Measurements from ENCODE around the gene AKR1B15.
A peak's percentile ranks its signal among the peaks of the same experiment; 100 is the strongest.
"Not testable (repeated sequence)": the region's sequence is repeated elsewhere in the genome, so short reads cannot be mapped to it uniquely, and the experiment has no call there.

AKR1B15 gene

DNA sequence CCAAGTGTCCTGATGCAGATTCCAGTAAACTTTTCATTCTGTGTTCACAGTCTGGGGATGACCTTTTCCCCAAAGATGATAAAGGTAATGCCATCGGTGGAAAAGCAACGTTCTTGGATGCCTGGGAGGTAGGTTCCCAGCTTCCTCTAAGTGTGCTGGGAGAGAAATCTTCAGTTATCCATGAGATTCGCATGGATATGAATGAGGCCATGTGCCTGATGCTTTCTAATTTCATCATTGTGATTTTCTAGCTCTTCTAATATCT lies 16.0 kb upstream of the AKR1B15 start:
- DNase-seq (ENCODE audit: low spot score), result no peak

DNA sequence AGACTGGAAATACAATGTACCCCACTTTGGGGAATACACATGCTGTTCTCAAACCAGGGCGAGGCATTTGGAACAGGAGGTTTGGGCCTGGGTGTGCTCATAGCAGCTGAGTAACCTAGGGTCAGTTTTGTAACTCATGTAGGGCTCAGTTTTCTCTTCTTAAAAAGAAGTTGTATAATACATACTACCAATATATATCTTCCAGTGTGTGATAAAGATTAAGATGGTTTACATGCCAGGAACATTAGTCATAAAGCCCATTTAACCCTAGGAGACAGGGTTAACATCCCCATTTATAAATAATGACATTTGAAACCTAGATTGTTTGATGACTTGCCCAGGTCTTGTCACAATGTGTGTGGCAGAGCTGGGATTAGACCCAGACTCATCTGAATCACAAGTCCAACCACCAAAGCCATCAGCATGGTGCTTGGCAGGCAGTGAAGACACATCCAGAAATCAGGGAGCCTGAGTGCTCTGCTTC lies 15.6 kb upstream of the AKR1B15 start:
- DNase-seq (ENCODE audit: low spot score), result no peak

DNA sequence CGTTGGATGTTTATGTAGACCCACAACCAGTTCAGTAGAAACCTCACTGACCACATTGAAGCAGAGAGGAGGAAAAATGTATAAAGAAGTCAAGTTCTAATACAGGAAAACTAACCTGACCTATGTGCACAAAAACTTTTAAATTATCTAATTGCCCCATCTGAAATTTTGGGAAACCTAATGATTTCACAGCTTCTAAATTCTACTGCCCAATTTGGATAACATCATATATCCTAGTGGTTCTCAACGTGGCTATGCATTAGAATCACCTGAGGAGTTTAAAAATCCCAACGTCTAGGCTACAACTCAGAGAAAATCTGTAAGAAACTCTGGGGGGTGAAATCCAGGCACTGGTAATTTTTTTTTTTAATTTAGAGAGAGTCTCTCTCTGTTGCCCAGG lies 14.3 kb upstream of the AKR1B15 start:
- DNase-seq (ENCODE audit: low spot score), result no peak

DNA sequence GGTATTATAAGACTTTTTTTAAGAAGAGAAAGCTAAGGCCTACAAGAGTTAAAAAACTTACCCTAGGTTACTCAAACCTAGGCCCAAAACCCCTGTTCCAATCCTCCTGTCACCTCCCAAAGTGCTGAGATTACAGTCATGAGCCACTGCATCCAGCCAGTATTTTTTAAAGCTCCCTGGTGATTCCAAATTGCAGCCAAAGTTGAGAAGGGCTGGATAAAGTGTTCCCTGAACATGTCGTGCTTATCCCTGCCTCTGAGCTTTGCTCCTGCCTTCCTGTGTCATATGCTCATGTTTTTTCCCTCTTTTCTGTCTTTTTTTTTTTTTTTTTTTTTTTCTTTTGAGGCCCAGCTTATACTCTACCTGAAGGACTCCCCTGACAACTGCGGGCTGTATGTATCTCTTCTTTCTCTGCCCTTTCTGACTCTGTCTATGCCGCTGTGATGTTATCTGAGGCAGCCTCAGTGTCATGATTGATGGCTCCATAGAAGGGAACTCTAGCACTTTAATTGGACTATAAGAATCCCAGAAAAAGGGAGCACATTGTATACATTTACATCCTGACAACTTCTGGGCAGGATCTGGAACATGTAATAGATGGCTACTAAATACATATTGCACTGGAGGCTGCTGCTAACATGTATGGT lies 13.5 kb upstream of the AKR1B15 start:
- no peak for DNase-seq (ENCODE audit: low spot score)

DNA sequence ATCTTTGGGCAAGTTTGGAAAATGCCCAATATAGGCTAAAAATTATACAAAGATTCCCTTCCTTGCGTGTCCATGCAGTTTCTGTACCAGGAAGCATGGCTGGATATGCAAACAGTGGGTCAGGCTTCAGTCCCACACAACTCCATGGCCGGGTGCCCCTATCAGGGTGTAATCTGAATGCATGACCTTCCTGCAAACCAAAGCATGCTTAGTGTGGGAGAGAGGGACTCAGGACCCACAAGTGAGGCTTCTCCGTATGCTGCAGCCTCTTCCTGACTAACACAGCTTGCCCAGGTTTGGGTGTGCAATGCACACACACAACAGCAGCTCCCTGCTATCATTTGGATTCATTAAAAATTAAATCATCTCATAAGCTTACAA lies 13.0 kb upstream of the AKR1B15 start:
- DNase-seq (ENCODE audit: low spot score), result no peak

DNA sequence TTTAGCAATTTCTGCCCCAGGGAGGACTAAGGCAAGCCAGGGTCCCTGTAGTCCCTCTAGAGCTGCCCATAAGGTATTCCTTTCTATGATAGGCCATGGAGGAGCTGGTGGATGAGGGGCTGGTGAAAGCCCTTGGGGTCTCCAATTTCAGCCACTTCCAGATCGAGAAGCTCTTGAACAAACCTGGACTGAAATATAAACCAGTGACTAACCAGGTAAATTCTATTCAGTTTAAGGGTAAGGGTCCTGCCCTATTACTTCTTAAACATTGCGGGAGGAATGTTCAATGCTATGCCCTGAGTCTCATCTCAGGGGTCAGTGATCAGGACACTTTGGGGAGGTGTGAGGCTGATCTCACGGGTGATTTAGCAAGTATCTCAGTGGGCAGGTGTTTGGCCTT lies 12.4 kb upstream of the AKR1B15 start:
- not testable (repeated sequence) for DNase-seq (ENCODE audit: low spot score)

DNA sequence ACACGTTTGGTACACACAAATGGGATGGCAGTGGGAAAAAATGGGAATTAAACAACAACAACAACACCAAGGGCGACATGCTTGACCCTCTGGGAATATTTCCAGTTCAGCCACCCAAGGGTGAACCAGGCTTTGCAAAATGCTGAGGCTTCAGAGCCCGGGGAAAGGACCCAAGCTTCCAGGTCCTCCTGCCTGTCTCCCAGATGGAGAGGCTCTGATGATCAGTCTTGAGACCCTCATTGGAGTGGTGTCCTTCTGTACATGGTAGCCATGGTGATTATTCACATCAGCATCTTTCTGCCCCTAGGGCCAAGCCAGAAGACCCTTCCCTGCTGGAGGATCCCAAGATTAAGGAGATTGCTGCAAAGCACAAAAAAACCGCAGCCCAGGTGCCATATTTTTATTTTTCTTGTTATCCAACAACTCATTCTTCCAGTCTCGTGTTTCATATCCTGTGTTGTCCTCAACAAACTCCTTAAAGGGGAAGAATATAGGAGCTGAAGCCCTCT lies 11.6 kb upstream of the AKR1B15 start:
- not testable (repeated sequence) for DNase-seq (ENCODE audit: low spot score)

DNA sequence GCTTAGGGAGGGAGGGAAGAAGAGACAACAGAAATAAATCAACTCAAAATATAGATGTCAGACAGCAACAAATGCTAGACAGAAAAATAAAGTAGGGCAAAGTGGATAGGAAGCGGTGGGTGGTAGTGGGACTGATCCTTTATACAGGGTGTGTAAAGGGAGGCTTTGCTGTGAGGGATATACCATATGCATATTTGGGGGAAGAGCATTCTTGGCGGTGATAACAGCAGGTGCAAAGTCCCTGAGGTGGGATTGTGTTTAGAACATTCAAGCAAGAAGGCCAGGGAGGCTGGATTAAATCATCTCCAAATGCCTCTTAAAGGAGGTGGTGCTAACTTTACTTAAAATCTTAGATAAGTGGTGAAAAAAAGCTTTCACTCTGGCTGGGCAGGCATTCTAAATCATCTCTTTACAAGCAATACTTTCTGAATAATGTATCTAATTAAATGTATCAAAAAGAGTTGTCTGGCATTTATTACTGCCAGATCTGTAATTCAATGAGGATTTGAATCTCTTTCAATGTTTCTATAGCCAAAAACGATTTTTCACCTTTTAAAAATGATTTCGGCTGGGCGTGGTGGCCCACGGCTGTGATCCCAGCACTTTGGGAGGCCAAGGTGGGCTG lies 9.4 kb upstream of the AKR1B15 start:
- no peak for DNase-seq (ENCODE audit: low spot score)

DNA sequence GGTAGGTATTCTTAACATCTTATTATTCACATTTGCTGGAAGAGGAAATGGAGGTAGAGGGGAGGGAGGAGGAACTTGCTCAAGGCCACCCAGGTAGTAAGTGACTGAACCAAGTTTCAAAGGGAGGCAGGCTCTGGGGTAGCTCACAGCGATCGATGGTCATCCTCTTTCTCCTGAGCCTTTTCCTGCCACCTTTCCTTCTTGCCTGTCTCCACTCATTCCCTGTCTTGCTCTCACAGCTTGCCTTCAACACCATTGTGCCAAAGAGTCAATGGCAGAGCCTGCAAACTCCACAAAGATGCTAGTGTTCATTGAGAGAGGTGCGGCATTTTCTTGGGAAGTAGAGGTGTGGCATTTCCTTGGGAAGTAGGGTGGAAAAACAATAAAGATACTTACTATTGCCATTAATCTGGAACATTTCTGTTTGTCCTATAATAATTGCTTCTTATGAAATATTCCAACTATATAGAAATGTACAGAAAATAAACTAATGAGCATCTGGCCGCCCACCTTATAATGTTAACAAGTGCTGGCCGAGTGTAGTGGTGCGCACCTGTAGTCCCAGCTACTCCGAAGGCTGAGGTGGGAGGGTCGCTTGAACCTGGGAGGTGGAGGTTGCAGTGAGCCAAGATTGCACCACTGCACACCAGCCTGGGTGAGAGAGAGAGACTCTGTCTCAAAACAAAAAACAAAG lies 7.3 kb upstream of the AKR1B15 start:
- DNase-seq (ENCODE audit: low spot score), result not testable (repeated sequence)

DNA sequence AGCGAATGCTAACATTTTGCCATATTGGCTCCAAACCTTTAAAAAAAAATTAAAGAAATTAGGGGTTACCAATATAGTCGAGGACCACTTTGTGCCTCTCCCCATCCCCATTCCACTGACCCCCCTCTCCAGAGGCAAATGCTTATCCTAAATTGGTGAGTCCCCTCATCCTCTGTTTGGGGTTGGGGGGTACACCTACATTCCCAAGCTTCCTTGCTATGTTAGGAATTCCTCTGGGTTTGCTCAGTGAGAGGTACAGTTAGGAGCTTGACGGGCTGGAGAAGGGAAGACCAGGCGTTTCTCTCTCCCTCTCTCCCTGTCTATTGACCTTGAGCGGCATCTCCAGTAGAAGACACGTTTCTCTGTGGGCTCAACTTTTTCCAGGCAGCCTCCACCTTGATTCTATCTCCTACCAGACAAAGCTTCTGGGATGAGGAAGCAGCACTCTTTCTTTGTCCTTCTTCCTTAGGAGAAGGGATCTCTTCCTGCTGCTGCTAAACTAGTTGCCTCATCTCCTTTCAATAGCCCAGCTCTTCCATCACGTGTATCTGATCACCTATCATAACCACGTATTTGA lies 6.6 kb upstream of the AKR1B15 start:
- DNase-seq (ENCODE audit: low spot score), result no peak

DNA sequence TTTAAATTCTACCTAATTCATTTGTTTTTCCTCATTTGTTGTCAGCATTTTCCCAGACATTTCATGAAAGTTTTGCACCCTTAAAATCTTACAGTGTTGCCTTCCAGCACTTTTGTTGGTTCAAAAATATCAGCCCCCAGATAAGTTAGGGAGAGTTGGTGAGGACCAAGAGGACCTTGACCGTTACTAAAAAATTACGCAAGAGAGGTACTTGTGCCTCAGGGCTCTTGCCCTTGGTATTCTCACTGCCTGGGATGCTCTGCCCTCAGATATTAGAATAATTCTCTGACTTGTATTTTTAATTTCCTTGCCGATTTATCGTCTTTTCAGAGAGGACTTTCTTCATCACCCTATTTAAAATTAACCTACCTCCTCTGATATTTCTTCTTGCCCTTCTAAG lies 3.5 kb upstream of the AKR1B15 start:
- DNase-seq (ENCODE audit: low spot score), result no peak

DNA sequence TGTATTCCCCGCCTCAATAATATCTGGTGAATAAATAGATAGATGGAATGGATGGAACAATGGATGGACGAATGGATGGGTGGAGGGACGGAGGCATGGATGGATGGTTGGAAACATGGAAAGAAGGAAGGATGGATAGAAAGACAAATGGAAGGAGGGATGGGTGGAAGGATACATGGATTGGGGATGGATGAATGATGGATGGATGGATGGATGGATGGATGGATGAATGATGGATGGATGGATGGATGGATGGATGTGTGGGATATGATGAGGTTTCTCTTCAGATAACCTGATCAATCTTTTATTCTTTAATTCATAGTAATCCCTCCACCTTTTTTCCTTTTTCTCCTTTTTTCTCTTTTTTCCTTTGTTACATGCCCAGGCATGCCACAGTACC lies 3.0 kb upstream of the AKR1B15 start:
- no peak for DNase-seq (ENCODE audit: low spot score)

DNA sequence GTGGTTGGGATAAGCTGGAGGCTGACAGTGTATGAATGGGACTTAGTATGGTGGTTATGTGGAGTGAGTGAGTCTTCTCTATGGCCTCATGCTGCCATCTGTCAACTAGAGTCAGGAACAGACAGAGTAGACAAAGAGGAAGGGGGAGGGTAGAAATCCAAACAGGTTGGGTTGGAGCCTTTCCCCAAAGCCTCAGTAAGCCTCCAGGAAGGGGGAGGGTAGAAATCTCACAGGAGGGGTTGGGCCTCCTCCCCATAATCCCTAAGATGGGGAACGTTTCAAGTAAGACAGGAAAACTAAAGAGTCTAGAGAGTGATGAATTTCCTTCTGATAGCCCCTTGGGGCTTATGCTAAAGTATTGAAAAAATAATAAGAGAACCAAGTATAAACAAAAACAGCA lies 2.0 kb upstream of the AKR1B15 start:
- DNase-seq (ENCODE audit: low spot score), result peak; percentile 51

DNA sequence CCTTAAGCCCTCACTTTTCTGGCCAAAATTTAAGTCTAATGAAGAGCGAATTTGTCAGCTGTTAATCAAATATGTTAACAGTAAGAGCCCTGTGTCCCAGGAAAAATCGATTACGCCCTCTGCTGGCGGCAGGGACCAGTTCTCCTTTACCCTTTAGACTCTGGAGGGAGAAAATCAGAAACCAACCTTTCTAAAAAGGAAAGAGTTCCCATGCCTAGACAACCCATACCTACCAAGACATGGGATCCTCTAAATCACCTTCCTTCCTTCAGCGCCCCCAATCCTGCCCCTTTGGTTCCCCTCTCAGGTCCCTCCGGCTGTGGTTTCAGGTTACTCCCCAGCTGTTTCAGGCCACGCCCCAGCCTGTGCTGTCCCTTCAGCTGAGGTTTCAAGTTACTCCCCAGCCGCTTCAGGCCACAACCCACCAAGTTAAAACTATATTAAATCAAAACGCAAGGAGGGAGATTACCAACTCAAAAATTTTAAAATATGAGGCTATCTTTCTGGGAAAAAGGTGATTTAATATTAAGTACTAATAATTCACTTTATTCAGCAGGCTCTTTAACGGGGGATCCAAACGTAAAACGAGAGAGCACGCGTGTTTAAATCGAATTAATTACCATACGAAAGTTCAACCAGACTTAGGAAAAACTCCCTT lies 1.4 kb upstream of the AKR1B15 start:
- peak; percentile 86 for DNase-seq (ENCODE audit: low spot score)

DNA sequence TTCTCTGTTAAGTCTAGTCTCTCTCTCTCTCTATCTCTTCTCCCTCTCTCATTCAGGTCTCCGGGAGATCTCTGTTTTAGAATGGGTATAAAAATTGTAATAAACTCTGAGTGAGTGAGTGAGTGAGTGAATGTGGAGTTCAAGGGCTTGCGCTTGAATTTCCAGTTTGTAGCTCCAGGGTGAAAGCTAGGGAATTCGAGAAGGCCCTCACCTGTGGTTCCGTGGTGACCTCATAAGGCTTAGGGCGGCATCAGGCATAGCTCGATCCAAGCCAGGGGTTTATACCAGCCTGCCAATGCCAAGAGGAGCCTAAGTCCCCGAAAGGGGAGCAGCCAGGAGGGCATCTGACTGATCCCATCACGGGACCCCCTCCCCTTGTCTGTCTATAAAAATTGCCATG lies 456 bp downstream of the AKR1B15 start:
- DNase-seq (ENCODE audit: low spot score), result no peak

DNA sequence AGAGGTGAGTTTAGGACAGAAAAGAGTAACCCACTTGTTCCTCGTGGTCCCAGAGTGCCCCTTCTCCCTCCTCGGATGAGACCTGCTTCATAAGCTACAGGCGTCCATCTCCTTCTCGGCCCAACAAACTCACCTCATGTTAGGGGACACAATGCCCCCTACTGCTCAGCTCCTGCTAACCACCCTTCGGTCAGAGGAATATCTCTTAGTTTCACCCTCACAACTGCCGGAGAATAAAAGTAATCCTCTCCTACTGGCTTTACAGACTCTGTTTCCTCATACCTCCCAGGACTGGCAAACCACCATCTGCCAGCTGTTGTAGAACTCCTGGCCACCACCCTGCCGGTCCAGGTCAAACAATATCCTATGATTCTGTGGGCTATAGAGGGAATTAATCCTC lies 3.2 kb downstream of the AKR1B15 start:
- DNase-seq (ENCODE audit: low spot score), result no peak

DNA sequence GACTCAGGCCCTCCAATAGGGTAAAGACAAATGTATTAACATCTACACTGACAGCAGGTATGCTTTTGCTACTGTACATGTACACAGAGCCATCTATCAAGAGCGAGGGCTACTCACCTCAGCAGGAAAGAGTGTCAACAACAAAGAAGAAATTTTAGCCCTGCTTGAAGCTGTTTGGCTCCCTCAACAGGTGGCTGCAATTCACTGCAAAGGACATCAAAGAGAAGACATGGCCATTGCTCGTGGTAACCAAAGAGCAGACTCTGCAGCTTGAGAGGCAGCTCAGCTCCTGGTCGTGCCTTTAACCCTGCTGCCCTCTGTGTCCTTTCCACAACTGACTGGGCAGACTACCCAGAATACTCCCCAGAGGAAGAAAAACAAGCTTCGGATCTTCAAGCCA lies 5.1 kb downstream of the AKR1B15 start:
- DNase-seq (ENCODE audit: low spot score), result no peak

DNA sequence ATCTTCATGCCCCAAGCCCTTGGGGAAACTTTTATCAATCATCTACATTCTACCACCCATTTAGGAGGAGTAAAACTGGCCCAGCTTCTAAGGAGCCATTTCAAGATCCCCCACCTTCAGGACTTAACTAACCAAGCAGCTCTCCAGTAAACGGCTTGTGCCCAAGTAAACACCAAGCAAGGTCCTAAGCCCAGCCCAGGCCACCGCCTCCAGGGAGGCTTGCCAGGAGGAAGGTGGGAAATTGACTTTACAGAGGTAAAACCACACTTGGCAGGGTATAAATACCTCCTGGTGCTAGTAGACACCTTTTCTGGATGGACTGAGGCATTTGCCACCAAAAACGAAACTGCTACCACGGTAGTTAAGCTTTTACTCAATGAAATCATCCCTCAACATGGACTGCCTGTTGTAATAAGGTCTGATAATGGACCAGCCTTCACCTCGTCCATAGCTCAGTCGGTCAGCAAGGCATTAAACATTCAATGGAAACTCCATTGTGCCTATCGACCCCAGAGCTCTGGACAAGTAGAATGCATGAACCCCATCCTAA lies 5.6 kb downstream of the AKR1B15 start:
- no peak for DNase-seq (ENCODE audit: low spot score)

DNA sequence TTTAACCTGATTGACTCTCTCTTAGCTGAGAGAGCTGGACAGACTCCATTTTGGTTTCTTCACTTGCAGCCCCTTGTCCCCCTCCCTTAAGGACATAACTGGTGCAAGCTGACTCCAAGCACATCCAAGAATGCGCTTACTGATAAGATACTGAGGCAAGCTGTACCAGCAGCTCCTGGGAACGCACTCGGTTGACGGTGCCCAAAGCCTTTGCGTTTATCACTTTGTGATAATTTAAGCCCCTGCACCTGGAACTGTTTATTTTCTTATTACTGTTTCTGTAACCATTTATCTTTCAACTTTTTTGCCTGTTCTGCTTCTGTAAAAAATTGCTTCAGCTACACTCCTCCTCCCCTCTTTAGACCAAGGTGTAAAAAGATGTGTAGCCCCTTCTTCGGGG lies 8.5 kb downstream of the AKR1B15 start:
- DNase-seq (ENCODE audit: low spot score), result no peak

DNA sequence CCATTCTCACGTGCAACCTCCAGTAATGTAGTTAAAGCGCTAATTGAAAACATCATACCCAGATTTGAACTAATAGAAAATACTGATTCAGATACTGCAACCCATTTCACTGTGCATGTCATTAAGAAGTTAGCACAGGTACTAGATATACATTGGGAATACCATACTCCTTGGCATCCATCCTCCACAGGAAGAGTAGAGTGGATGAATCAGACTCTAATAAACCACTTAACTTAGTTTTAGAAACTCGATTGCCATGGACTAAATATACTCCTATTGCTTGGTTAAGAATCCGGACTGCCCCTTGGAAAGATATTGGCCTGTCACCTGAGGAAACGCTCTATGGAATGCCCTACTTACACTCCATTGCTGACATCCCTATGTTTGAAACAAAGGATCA lies 9.5 kb downstream of the AKR1B15 start:
- DNase-seq (ENCODE audit: low spot score), result no peak

DNA sequence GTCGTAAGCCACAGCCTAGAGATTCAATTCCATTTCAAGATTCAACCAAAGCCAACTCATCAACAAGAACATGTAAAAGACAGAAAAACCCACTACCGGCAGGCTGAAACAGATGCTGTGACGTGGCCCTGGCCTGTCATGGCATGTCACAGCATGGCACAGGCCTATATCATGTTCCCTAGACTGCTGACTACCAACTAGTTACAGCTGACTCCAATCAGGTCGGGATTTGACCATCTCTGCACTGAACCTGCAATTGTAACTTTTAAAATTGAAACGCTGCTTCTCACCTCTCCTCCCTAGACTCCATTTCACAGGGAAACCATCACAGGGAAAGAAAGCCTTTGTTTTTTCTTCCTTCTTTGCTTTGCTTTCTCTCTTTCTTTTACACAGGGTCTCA lies 12.7 kb downstream of the AKR1B15 start:
- not testable (repeated sequence) for DNase-seq (ENCODE audit: low spot score)

DNA sequence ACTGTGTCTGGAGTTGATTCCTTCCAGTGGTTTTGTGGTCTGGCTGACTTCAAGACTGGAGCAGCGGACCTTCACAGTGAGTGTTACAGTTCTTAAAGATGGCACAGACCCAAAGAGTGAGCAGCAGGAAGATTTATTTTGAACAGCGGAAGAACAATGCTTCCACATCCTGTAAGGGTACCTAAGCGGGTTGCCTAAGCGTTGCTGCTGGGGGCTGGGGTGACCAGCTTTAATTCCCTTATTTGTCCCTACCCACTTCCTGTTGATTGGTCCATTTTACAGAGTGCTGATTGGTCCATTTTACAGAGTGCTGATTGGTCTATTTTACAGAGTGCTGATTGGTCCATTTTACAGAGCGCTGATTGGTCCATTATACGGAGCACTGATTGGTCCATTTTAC lies 13.2 kb downstream of the AKR1B15 start:
- no peak for DNase-seq (ENCODE audit: low spot score)

Measured in ecto neural progenitor cell (in vitro differentiated cells).